NCI-H460 (cell line): Measurements from ENCODE around the gene SOWAHB. TPM values are rescaled to one million over a fixed set of nuclear protein-coding genes. Genes with fewer than 3 reads are reported as not detected.
A peak's percentile ranks its signal among the peaks of the same experiment; 100 is the strongest.

ENCODE experiments used
- DNase-seq: peaks from one replicate; pipeline ENCODE4 v3.0.0-alpha.2; 2016; ENCODE audit warnings: low read depth; ENCODE audit errors: extremely low read depth
- total RNA-seq: library from RNA; depleted of rRNA; stranded (reverse); fragments of >200 nt; shearing (Covaris generic); gene quantifications from 2 replicates; pipeline ENCODE4 v1.2.3, GENCODE V29; 2014; rRNA removed

The SOWAHB gene
- total RNA-seq, 1 experiment from 2014 or later, result not detected

DNA sequence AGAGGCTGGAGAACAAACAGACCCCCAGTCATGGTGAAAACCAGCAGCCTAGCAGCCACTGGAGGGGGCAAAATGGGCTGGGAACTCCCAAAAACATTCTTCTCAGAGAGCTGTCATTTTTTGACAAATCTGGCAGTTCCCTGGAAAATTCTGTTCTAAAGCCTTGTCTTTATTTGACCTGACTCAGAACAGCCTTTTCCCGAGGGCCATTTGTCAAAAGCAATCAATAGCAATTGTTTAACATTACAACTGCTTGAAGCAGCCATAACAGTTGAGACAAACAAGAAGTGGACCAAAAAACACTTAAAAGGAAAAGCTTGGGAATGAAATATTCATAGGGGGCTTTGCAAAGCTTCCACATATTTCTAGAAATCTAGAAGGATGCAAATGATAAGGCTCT lies 39.6 kb downstream of the SOWAHB start:
- DNase-seq, result no peak

GRCh38 chr4:76857074-76857409 lies 40.9 kb downstream of the SOWAHB start:
- no peak for DNase-seq

- peak; percentile 25 for DNase-seq
Observed at GRCh38 chr4:76856243-76857073, 41.5 kb downstream of the SOWAHB start.

DNA sequence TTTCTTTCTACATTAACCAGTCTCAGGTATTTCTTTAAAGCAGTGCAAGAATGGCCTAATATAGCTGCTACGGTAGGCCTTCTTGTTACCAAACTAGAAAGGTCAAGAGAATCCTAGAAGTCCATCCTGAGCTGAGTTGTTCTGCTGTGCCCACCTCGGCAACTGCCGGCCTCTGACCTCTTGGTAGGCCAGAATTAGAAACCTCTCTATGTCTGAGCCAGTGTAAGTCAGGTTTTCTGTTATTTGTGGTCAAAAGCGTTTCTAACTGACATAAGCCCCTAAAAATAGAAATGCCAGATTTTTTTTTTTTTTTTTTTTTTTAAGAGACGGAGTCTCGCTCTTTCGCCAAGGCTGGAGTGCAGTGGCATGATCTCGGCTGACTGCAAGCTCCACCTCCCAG lies 43.1 kb downstream of the SOWAHB start:
- no peak for DNase-seq

DNA sequence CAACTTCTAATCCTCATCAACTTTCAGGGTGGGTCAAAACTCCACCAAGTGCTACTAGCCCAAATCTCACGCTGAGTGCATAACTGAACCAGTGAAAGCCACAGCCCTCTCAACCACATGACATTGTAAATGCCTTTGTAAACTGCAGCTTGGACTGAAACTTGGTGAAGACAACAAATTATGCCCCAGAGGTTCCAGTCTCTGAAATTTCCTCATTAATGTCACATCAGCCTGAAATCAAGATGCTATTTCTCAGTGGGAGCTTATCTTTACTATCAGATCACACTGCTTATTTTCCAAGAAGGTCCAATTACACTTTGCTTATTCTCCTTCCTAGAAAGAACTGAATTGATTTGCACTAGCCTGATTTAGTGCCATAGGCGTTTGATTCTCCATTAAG lies 46.6 kb downstream of the SOWAHB start:
- DNase-seq, result no peak

DNA sequence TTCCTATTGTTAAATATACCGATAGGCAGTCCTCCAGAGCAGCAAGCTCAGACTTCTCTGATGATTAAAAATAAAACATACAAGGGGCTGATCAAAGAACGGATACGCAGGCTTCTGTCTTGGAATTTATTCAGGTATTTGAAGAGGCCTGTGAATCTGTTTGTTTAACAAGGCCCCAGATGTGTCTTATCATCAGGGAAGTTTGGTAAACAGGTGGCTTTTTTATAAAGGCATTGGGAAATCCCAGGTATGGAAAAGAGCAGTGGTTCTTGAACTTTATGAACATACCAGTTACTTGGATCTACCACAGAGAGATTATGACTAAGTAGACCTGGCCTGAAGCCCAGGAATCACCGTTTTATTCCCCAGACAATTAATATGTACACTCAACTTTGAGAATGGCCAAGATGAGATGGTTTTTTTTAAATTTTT lies 47.9 kb downstream of the SOWAHB start:
- DNase-seq, result no peak

Other genes starting within 250 kb of the SOWAHB start
- gene SEPTIN11, start 51.6 kb upstream of the SOWAHB start, total RNA-seq, result 28.6 and 32.2 TPM in 2 replicates
- gene CCNI, start 177.8 kb upstream of the SOWAHB start, total RNA-seq, result 147 TPM in 2 replicates